Activated CD8-positive, alpha-beta T cell treated with anti-CD3 and anti-CD28 coated beads, Interleukin-2, amount 10 ng/mL, durations not matched to agents 7 days and 5 days (primary cell): ENCODE data around the gene PCDHB11. TPM values are rescaled to one million over a fixed set of nuclear protein-coding genes. Genes with fewer than 3 reads are reported as not detected.
"Not testable (repeated sequence)": the region's sequence is repeated elsewhere in the genome, so short reads cannot be mapped to it uniquely, and the experiment has no call there.

Source experiments
- ATAC-seq: fragments of 150-1000 bp; cut with Tn5 transposase; one replicate; pipeline ENCODE4 v1.10.0; 2021; ENCODE audit warnings: moderate library complexity
- CTCF ChIA-PET: fragments of 350-600 bp; sonication (Branson Sonifier 250); formaldehyde crosslinking; loops from one replicate; lab custom pipeline; 2021; ENCODE audit warnings: antibody characterized with exemption; lab: Charles Lee
- POLR2A ChIA-PET: fragments of 350-600 bp; sonication (Branson Sonifier 250); formaldehyde crosslinking; loops from one replicate; lab custom pipeline; 2021; ENCODE audit warnings: antibody characterized with exemption; lab: Charles Lee
- DNase-seq: peaks from one replicate; pipeline ENCODE4 v3.0.0-alpha.2; 2020
- H3K27ac Mint-ChIP-seq: one replicate; pipeline ENCODE4 v1.8.0; 2021; ENCODE audit warnings: mild to moderate bottlenecking, mixed read lengths
- H3K27me3 Mint-ChIP-seq: one replicate; pipeline ENCODE4 v1.8.0; 2021; ENCODE audit warnings: low read depth, mixed read lengths
- H3K36me3 Mint-ChIP-seq: one replicate; pipeline ENCODE4 v1.8.0; 2021; ENCODE audit warnings: low read depth, mixed read lengths
- H3K4me1 Mint-ChIP-seq: one replicate; pipeline ENCODE4 v1.8.0; 2021; ENCODE audit warnings: low read depth, mixed read lengths
- H3K4me3 Mint-ChIP-seq: one replicate; pipeline ENCODE4 v1.8.0; 2021; ENCODE audit warnings: mild to moderate bottlenecking, mixed read lengths
- H3K9me3 Mint-ChIP-seq: one replicate; pipeline ENCODE4 v1.8.0; 2022; ENCODE audit warnings: mixed read lengths; ENCODE audit not compliant: insufficient read depth
- total RNA-seq, 2 experiments: library from RNA; stranded (reverse); gene quantifications; one replicate each; pipeline ENCODE4 v1.2.3, GENCODE V29; 2021

Gene PCDHB11
- total RNA-seq, 2 experiments from 2014 or later: not detected

GRCh38 chr5:141174291-141175104 lies 24.9 kb upstream of the PCDHB11 start:
- H3K27ac Mint-ChIP-seq, ATAC-seq, H3K4me3 Mint-ChIP-seq, H3K27me3 Mint-ChIP-seq, H3K36me3 Mint-ChIP-seq, DNase-seq, POLR2A ChIA-PET, H3K9me3 Mint-ChIP-seq, CTCF ChIA-PET, H3K4me1 Mint-ChIP-seq: not testable (repeated sequence)

GRCh38 chr5:141175933-141176332 lies 23.5 kb upstream of the PCDHB11 start:
- H3K27me3 Mint-ChIP-seq: peaks cover 1% of the 10 kb centered on the region
- H3K4me1 Mint-ChIP-seq: no peaks in the 10 kb centered on the region
- DNase-seq: no peak
- POLR2A ChIA-PET: no interaction called here
- CTCF ChIA-PET: no interaction called here
- no peak for ATAC-seq
- no peak overlapping the region for H3K4me3 Mint-ChIP-seq
- H3K9me3 Mint-ChIP-seq: peaks cover 12% of the 10 kb centered on the region
- no peak overlapping the region for H3K27ac Mint-ChIP-seq
- no peaks in the 10 kb centered on the region for H3K36me3 Mint-ChIP-seq

- POLR2A ChIA-PET, H3K27ac Mint-ChIP-seq, H3K4me3 Mint-ChIP-seq, DNase-seq, ATAC-seq, CTCF ChIA-PET, H3K4me1 Mint-ChIP-seq, H3K36me3 Mint-ChIP-seq, H3K27me3 Mint-ChIP-seq: not testable (repeated sequence)
- H3K9me3 Mint-ChIP-seq: peaks cover 21% of the 10 kb centered on the region
These were observed 21.7 kb upstream of the PCDHB11 start, which contains the start of gene PCDHB8 for GRCh38 chr5:141177577-141178191. PCDHB8 (plus strand) TSS chr5:141177790; CDS start chr5:141178035, 245 bp downstream.

- H3K27ac Mint-ChIP-seq, H3K27me3 Mint-ChIP-seq, H3K36me3 Mint-ChIP-seq, ATAC-seq, CTCF ChIA-PET, H3K4me1 Mint-ChIP-seq, POLR2A ChIA-PET, H3K4me3 Mint-ChIP-seq, DNase-seq: not testable (repeated sequence)
- peaks cover 16% of the 10 kb centered on the region for H3K9me3 Mint-ChIP-seq
These were observed 20.1 kb upstream of the PCDHB11 start for GRCh38 chr5:141179371-141179770.

GRCh38 chr5:141179876-141180275 lies 19.6 kb upstream of the PCDHB11 start:
- H3K9me3 Mint-ChIP-seq: peaks cover 20% of the 10 kb centered on the region
- DNase-seq, ATAC-seq, H3K4me3 Mint-ChIP-seq, H3K4me1 Mint-ChIP-seq, H3K27ac Mint-ChIP-seq, POLR2A ChIA-PET, CTCF ChIA-PET, H3K36me3 Mint-ChIP-seq, H3K27me3 Mint-ChIP-seq: not testable (repeated sequence)

GRCh38 chr5:141180313-141180712 lies 19.1 kb upstream of the PCDHB11 start:
- DNase-seq: no peak
- ChIA-PET CTCF (no interaction called here), POLR2A (no interaction called here)
- peaks cover 24% of the 10 kb centered on the region for H3K9me3 Mint-ChIP-seq
- no peak overlapping the region for H3K27ac Mint-ChIP-seq
- peaks cover 1% of the 10 kb centered on the region for H3K27me3 Mint-ChIP-seq
- H3K36me3 Mint-ChIP-seq: peaks cover 7% of the 10 kb centered on the region
- H3K4me1 Mint-ChIP-seq: no peaks in the 10 kb centered on the region
- no peak overlapping the region for H3K4me3 Mint-ChIP-seq
- ATAC-seq: no peak

GRCh38 chr5:141182248-141182647 lies 17.2 kb upstream of the PCDHB11 start, which contains the start of gene PCDHB16:
PCDHB16 (plus strand) TSS chr5:141182387; CDS start chr5:141182560, 173 bp downstream.
- POLR2A ChIA-PET: no interaction called here
- peaks cover 1% of the 10 kb centered on the region for H3K27me3 Mint-ChIP-seq
- no peak within 1 kb of the TSS for H3K27ac Mint-ChIP-seq
- ATAC-seq: no peak
- H3K9me3 Mint-ChIP-seq: peaks cover 34% of the 10 kb centered on the region
- no peak for DNase-seq
- H3K4me1 Mint-ChIP-seq: no peaks in the 10 kb centered on the region
- peaks cover 7% of the 10 kb centered on the region for H3K36me3 Mint-ChIP-seq
- CTCF ChIA-PET: interaction anchor here (0.8 kb wide), 1 partner anchor 239 kb away, joined by 3 read pairs; the partner anchor contains the start of gene PCDHGA11
- no peak within 1 kb of the TSS for H3K4me3 Mint-ChIP-seq

- H3K27ac Mint-ChIP-seq, H3K27me3 Mint-ChIP-seq, H3K36me3 Mint-ChIP-seq, CTCF ChIA-PET, DNase-seq, H3K4me3 Mint-ChIP-seq, ATAC-seq, POLR2A ChIA-PET, H3K4me1 Mint-ChIP-seq: not testable (repeated sequence)
- peaks cover 39% of the 10 kb centered on the region for H3K9me3 Mint-ChIP-seq
These were observed 15.1 kb upstream of the PCDHB11 start for GRCh38 chr5:141184117-141184855.

- peaks cover 4% of the 10 kb centered on the region for H3K27me3 Mint-ChIP-seq
- H3K4me1 Mint-ChIP-seq: no peaks in the 10 kb centered on the region
- H3K4me3 Mint-ChIP-seq: no peak within 1 kb of the TSS
- CTCF ChIA-PET: interaction anchor here (0.8 to 1.5 kb wide), 8 partner anchors 9 to 377 kb away, joined by 3 to 5 read pairs (median 4); partner anchors contain the start of genes PCDHB14 and PCDHGA1
- no peak within 1 kb of the TSS for H3K27ac Mint-ChIP-seq
- POLR2A ChIA-PET: no interaction called here
- peaks cover 9% of the 10 kb centered on the region for H3K36me3 Mint-ChIP-seq
- DNase-seq: peak; percentile 34
- ATAC-seq: no peak
- peaks cover 32% of the 10 kb centered on the region for H3K9me3 Mint-ChIP-seq
These were observed 12.4 kb upstream of the PCDHB11 start, which contains the start of gene PCDHB9 for GRCh38 chr5:141186897-141187512. PCDHB9 (plus strand) TSS chr5:141187161; CDS start chr5:141187319, 158 bp downstream.

GRCh38 chr5:141188682-141189081 lies 10.7 kb upstream of the PCDHB11 start:
- H3K27me3 Mint-ChIP-seq, H3K4me1 Mint-ChIP-seq, H3K4me3 Mint-ChIP-seq, ATAC-seq, H3K27ac Mint-ChIP-seq, POLR2A ChIA-PET, H3K36me3 Mint-ChIP-seq, CTCF ChIA-PET, DNase-seq: not testable (repeated sequence)
- peaks cover 36% of the 10 kb centered on the region for H3K9me3 Mint-ChIP-seq

- H3K27me3 Mint-ChIP-seq, POLR2A ChIA-PET, H3K4me1 Mint-ChIP-seq: not testable (repeated sequence)
These were observed 10.3 kb upstream of the PCDHB11 start for GRCh38 chr5:141189131-141189530.

More at GRCh38 chr5:141189131-141189530, 10.3 kb upstream of the PCDHB11 start:
- H3K4me3 Mint-ChIP-seq, CTCF ChIA-PET, H3K27ac Mint-ChIP-seq, ATAC-seq, DNase-seq, H3K36me3 Mint-ChIP-seq: not testable (repeated sequence)
- H3K9me3 Mint-ChIP-seq: peaks cover 36% of the 10 kb centered on the region
